Muscle of back (tissue), 11 donors: Measurements from ENCODE around the gene DOCK2. TPM values are rescaled to one million over a fixed set of nuclear protein-coding genes. Genes with fewer than 3 reads are reported as not detected.
"Not testable (repeated sequence)": the region's sequence is repeated elsewhere in the genome, so short reads cannot be mapped to it uniquely, and the experiment has no call there.

Source experiments
- DNase-seq, 3 donors: peaks; one replicate each; pipeline versions ENCODE4 v3.0.0 to v3.0.0-alpha.2; 2013
- polyA plus RNA-seq, 10 donors: library from polyadenylated mRNA; unstranded; fragments of 120-200 nt; gene quantifications; one replicate each; pipeline ENCODE4 v1.2.1, GENCODE V29; 2013; ENCODE audit not compliant: insufficient read length in 10 of 10

Gene DOCK2
- polyA plus RNA-seq, 10 donors: 3.0 to 8.6 (median 3.7) TPM

DNA sequence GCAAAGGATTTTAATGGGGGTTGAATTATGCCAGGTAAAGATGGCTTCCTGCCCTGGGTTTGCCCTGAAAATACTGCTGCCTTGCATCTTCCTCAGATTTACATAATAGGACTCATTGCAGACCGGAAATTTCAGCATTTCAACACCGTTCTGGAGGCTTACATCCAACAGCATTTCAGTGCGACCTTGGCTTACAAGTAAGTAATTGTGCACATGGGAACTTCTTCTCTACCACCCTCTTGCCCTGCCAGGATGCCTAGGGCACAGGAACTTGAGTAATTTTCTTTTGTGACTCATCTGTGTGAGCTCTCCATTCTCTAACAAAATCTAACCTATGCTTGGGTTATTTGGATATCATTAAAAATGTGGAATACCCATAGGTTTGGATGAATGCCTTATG lies 80.2 kb downstream of the DOCK2 start:
- no peak for DNase-seq

DNA sequence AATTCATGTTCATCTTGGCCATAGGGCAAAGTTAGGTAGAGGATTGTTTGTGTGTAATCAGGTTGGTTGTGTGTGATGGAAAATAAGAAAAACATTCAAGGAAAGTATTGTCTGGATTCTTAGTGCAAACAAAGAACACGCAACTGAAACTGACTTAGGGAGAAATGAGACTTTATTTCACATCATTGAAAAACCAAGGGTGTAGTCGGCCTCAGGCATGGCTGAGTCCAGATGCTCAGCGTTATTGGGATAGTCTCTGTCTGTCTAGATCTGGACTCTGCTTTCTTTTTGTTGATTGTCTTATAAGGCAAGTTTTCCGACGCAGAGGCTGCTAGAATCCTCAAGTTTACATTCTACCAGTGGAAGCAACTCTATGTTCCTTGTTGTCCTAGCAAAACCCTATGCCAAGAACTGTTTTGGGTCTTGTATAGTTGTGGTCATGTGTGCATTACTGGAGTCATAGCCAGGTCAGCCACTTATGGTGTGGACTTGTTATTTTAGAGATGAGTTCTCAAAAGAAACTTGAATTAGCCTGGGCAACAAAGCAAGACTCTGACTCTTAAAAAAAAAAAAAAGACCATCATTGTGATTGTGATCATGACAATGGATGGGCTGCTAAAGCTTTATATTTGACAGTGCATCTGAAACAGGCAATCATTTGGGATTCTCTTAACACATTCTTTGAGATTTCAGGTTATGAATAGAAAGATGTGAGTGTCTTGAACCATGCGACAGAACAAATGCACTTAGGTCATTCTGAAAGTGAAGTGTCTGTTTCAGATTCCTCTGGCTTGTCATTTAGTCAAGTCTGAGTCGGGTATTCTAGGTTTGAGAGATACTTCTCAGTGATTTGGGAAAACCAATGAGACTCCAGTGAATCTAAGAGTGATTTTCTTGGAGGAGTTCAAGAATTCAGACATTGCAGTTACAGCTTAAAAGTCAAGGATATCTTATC lies 82.6 kb downstream of the DOCK2 start:
- DNase-seq: no peak

DNA sequence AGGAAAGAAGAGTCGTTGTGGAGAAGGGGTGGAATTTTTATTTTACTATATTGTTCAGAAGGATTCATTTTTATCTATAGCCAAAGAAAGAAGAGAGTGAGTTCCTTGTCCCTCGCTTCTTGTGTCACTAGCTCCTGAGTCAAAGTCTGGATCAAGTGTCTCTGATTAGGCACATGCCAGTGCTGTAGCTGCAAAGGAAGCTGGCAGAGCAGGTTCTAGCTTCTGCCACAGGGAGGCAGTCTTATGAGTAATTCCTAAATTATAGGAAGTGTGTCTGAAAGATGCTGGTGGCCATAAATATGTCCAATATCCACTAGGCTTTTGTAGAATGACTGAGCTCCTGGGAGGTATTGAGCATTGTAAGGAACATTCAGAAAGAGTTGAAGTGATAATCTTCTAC lies 84.7 kb downstream of the DOCK2 start:
- no peak for DNase-seq

DNA sequence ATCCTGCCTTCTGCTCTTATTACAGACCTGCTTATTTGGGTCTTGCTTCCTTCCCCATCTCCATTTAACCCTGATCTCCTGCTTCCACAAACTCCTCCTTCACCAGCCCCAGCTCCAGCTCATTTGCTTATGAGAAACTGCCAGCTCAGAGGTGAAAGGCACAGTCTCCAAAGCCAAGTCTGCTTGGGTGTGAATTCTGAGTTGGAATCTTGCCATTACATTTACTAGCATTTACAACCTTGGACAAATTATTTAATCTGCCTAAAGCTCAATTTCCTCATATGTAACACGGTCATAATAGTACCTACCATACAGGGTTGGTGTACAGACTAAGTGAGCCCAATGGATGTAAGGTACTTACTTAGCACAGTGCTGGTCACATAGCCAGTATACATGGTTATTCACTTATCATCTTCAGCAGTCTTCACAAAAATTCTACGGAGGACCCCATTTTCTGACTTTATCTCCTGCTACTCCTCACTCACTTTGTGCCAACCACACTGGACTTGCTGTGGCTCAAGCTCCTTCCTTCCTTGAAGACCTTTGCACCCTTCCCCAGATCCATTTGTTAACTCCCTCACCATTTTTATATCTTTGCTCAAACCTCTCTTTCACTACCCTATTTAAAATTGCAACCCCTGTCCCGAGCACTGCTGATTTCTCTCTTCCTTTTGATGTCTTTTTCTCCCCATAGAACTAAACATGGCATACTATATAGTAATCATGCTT lies 86.2 kb downstream of the DOCK2 start:
- no peak for DNase-seq

DNA sequence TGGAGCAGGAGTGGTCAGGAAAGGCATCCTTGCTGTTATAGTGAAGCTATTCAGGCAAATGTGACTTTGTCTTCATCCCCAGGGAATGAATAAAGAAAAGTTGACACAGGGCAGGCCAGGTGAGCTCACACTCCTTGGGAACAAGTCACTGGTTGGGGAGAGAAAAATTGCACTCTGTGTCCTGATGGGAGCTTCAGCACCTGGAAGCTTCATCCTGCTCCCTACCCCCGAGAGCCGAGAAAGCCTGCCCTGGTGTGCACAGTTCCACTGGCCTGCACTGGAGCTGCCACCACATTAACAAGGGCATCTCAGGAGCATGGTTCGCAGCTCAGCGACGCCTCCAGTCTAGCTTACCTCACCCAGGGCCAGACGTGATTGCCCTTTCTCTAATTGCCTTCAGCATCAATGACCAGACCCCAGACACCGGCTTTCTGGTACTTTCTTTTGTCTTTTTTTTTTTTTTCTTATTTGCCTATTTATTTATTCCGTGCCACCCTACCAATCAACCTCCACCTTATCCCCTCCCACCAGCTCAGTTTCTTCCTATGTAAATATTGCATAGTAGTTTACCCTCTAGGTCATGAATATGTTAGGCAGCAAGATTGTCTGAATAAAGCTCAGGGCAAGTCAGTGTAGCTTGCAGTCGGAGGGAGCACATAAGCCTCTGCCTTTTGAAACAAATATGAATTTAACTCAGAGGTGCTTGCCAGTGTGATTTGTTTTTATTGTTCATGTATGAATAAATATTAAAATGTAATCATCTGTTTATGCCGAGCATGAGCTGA lies 87.4 kb downstream of the DOCK2 start:
- DNase-seq: no peak

DNA sequence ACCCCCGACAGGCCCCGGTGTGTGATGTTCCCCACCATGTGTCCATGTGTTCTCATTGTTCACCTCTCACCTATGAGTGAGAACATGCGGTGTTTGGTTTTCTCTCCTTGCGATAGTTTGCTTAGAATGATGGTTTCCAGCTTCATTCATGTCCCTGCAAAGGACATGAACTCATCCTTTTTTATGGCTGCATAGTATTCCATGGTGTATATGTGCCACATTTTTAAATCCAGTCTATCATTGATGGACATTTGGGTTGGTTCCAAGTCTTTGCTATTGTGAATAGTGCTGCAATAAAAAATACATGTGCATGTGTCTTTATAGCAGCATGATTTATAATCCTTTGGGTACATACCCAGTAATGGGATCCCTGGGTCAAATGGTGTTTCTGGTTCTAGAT lies 88.6 kb downstream of the DOCK2 start:
- not testable (repeated sequence) for DNase-seq

DNA sequence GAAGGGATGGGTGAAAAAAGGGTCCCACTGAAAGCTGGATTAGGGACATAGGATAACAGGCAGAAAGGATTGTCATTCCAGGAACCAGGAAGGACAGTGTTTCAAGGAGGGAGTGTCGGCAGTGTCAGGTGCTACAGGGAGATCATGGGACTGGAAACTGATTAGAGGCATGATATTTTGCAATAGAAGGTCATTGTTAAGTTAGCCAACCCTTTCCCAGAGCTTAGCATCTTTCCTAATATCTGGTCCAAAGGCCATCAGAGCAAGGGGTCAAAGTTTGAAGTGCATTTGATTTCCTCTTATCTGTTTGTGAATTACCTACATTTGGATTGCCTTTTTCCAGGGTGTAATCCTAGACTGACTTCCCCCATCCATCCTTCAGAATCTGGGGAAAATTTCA lies 91.3 kb downstream of the DOCK2 start:
- DNase-seq: no peak

DNA sequence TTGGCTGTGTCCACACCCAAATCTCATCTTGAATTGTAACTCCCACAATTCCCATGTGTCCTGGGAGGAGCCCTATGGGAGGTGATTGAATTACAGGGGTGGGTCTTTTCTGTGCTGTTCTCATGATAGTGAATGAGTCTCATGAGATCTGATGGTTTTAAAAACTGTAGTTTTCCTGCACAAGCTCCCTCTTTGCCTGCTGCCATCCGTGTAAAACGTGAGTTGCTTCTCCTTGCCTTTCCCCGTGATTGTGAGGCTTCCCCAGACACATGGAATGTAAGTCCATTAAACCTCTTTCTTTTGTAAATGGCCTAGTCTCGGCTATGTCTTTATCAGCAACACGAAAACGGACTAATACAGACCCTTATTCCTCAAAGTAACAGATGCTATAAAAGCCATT lies 94.1 kb downstream of the DOCK2 start:
- DNase-seq: no peak

DNA sequence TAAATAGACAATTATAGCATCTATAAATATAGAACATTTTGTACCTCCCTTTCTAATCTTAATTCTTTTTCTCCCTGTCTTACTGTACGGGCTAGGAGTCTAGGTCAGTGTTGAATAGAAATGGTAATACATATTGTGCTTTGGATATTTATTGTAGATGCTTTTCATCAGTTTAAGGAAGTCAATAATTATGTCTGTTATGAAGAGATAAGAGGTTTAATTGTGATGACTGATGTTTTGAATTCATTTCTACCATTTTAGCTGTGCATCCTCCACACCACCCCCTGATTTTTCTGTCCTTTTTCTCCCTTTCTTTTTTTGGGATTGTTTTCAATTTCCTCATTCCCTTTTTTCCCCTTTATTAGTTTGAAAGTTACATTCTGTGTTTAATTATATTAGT lies 95.8 kb downstream of the DOCK2 start:
- DNase-seq: no peak

DNA sequence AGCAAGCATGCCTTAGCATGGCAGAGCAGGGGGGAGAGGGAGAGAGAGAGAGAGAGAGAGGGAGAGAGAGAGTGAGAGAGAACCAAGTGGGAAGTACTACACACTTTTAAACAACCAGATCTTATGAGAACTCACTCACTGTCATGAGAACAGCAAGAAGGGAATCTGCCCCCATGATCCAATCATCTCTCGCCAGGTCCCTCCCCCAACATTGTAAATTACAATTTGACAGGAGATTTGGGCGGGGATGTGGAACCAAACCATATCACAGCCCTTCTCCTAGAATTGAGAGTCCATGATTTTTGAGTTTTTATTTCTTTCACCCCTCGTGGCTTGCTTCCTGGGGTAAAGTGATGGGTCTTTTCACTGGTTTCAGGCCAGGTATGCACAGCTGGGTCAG lies 98.8 kb downstream of the DOCK2 start:
- no peak for DNase-seq

DNA sequence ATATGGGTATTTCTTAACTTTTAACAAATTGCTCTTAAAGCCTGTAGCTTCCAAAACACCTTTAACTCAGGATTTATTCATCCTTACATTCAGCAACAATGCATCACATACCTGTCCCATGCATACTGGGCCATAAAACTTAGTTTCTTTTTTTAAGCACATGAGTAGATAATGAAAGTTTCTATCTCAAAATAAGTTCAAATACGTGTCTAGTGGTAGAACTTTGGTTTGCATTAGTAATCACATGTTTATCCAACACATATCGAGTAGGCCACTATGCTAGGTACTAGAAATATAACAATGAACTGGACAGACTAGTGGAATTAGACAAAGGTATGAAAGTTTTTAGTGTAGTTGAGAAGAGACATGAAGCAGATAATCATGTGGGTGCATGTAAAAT lies 99.6 kb downstream of the DOCK2 start:
- no peak for DNase-seq

DNA sequence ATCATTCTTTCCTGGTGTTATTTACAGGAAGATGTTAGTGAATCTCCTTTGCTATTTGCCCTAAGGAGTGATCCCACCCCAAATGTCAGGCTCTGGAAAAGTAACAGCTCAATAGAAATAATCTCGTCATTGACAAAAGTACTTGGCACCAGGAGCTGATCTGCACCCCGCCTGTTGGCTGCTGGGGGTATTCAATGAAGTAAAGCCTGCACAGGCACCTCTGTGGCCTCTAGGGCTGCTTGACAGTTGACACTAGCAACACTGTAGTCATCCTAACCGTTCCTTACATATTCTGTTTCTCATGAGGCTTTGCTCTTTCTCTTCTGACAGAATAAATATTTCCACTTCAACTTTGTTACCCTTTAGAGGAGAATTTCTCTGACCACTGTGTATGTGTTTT lies 103.4 kb downstream of the DOCK2 start:
- DNase-seq: no peak

DNA sequence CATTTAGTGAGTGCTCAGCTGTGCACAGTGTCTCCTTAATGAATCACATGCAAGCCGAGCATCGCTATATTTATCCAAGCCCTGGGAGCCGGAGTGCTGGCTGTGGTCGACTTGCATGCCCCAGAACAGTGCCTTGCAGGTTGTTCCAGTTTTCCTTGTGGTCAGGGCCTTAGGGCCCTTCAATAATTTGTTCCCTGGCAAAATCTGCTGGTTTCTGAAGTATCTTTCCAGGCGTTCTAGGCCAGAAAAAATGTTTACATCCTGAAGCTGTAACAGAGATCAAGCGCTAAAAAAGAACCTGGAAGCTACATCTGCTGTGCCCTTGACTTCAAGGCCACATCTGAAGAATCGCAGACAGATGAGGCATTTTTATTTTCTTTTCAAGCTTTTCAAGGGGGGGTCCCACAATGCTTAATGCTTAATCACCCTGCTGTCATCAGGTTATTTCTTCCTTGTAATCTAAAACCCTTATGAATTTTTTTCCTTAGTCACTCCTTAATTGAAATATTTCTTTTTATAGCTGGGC lies 105.8 kb downstream of the DOCK2 start:
- peak in 2 of 3 donors; percentile 12 to 83 for DNase-seq

DNA sequence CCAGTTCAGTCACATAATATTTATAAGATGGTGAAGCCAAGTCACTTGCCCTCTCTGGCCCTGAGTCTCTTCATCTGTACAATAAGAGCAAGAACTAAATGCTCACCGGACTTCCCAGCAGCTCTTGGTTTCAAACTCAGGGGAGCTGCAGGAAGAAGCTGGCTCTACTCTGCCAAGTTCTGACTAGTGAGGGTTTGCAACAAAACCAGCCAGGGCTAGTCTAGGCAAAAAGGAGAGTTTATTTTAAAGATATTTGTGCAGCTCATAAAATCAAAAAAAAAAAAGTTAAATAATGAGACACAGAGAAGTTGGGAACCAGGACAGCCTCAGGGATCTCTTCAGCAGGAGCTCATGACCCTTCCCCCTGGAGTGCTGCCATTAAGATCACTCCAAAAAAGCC lies 107.3 kb downstream of the DOCK2 start:
- DNase-seq: no peak

DNA sequence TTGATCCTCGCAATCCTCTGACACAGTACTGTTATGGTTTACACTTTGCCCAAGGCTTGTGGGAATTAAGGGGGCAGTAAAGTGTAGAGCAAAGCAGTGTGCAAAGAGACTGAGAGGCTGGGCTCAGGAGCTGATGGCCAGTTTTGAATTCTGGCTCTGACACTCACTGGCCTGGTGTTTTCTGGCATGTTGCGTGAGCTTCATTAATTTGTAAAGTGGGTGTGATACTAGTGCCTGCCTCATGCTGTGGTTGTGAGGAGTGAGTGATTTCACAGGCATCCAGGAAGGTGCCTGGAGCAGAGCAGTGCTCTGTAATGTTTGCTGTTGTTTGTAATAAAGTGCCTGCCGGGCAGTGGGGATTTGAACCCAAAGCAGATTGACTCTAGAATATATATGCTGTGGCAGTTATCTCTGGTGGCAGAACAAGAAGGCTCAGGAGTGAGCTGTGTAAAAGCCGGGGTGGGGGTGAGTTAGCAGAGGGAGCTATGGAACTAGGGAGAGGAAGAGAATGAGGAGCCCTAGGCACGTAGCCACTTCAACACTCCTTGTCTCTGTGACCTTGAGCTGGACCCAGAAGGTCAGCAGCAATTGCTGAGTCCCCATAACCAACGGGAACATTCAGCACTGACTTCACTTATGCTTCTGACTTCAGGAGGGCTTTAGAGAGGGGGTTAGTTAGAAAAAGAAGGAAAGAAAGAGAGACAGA lies 108.5 kb downstream of the DOCK2 start:
- DNase-seq: peak in 1 of 3 donors; percentile 25

DNA sequence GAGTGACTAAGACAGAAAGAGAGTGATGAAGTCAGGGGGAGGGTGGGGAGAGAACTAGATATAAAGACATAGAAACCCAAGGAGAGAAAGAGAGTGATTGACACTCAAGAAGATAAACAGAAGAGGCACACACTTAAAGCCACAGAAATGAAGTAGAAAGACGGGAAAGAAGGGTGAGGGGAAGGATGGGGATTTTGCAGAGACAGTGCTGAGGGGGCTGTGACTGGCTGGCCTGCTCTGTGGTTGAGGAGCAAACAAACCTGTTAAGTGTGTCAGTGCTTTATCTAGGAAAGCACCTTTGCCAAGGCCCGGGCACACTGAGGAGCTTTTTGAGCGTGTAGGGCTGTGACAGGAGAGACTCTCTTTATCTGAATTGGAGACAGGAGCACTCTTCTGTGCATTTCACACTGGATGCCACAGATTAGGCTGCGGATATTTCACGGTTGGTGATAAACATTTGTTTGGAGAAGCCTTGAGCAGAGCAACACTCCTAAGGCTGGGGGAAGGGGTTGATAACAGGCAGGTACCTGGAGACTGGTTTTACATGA lies 109.1 kb downstream of the DOCK2 start:
- no peak for DNase-seq

DNA sequence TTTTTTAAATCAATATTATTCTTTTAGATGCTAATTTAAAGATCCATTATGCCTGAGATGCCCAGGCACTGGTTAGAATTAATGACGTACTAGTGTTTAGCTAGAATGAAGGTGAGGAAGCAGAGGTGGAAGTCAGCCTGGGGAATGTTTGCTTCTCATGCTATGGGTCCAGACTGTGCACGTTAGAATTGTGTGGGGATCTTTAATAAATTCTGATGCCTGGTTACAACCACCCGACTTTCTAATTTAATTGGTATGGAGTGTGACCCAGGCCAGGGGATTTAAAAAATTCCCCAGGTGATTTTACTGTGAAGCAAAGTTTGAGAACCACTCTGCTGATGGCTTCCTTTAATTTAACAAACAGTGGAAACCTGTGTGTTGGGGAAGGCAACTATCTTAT lies 111.1 kb downstream of the DOCK2 start:
- no peak for DNase-seq

DNA sequence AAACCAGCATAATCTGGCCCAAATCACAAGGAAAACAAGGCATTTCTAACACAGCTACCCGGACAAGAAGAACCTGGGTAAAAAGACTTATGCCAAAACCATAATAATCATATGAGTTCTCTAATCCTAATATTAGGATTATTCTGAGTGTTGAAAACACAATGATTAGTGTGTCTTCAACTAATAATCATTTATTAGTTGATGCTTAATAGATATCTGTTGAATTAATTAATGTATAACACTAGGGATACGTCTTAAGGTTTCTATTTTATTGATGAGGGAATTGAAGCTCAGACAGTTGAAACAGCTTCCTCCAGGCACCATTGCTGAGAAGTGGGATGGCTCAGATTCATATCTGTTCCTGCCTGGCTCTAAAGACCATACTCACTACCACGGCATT lies 112.2 kb downstream of the DOCK2 start:
- DNase-seq: no peak

DNA sequence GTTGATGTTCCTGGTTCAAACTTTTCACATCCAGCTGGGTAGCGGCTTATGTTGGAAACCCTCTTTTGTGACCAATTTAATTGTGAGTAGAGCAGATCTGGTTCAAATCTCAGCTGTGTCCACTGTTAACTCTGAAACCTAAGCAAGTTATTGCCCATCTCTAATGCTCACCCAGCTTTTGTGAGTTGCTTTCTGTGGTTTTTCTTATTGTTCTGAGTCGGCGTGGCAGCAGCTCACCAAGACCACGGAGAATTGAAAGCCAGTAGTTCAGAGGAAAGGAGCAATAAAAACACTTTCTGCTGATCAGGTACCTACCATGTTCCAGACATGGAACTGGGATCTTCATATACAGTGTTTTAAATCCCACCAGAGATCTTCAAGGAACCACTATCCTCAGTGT lies 114.4 kb downstream of the DOCK2 start:
- DNase-seq: no peak

DNA sequence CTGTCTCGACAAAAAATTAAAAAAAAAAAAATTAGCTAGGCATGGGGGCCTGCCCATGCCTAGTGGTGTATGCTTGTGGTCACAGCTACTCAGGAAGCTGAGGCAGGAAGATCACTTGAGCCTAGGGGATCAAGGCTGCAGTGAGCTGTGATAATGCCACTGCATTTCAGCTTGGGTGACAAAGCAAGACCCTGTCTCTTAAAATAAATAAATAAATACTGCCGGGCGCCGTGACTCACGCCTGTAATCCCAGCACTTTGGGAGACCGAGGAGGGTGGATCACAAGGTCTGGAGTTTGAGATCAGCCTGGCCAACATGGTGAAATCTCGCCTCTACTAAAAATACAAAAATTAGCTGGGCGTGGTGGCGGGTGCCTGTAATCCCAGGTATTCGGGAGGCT lies 115.5 kb downstream of the DOCK2 start:
- not testable (repeated sequence) for DNase-seq

DNA sequence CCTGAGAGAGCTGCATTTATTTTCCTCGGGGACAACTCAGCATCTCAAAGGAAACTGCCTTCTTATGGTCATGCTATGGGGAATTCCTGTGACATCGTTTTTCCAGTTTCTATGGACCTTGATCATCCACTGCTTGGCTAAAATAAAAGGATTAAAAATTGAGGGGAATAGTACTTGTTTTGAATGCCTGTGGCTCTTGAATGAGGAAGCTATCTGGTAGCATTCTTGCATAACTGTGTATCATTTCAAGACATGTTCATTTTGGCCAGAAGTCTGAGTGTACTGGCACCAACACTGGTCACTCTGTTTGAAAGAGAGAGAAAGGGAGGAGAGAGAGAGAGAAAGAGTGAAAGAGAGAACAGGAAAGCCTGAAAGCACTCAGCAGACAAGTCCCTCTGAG lies 116.7 kb downstream of the DOCK2 start:
- DNase-seq: no peak
